ENCODE measurements around the gene APOC1.
"Not testable (repeated sequence)": the region's sequence is repeated elsewhere in the genome, so short reads cannot be mapped to it uniquely, and the experiment has no call there.

APOC1 gene

DNA sequence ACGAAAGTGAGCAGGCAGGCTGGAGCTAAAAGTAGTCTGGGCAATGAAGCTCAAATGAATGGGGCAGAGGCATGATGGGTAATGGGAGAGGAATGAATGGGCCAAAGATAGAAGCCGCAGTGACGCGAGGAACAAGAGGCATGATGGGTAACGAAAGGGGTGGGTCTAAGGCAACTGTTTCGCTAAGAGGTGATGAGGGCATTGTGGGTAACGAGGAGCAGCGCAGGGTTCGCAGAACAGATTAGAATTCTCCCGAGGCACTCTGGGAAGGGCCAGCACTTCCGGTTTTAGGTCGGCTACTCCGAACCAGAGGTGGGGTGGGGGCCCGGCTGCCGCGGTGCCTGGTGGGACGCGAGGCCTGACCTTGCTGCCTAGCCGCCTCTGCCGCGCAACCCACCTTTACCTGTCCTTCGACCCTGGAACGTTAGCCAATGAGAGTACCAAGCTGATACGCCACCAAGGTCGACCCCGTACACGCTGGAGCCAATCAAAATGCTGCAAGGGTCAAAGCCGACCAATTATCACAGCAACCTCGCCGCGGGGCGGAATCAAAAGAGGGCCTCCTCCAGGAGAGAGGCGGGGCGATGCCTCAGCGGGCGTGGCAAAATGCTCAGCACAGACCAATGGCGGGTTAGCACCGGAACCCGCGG lies 23.9 kb upstream of the APOC1 start:
- DNase-seq: peak; percentile 100

DNA sequence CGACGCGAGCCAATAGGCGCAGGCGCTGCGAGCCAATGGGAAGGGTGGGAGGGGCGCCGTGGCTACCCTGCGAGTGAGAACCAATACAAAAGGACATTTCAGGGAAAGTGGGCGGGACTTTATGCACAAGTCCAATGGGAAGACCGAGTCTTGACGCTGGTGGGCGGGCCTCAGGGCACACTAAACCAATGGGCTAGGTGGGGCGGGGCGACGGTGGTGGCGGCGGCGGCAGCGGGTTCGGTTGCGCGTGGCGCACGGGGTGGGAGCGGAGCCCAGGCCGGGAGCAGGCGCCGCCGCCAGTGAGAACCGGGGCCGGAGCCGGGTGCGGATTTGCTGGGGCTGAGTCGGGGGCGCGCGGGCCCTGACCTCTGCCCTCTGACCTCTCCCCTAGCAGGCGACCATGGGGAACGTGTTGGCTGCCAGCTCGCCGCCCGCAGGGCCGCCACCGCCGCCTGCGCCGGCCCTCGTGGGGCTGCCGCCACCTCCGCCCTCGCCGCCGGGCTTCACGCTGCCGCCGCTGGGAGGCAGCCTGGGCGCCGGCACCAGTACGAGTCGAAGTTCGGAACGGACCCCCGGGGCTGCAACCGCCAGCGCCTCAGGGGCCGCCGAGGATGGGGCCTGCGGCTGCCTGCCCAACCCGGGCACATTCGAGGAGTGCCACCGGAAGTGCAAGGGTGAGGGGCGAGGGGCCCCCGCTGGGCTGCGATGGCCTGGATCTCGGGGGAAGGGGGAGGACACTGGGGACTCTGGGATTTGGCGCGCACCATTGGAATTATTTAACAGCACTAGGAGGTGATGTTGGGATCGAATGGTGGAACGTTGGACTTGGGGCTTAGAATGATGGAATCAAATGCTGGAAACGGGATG lies 23.2 kb upstream of the APOC1 start, which contains the start of gene TOMM40:
TOMM40 (plus strand) TSS at position 239 of the 867 bp plus-strand sequence; CDS start at position 401, 162 bp downstream.
- DNase-seq: peak in 1 of 2 experiments; percentile 100

- no peak for DNase-seq
Measured at GRCh38 chr19:44892932-44893331, 21.5 kb upstream of the APOC1 start.

GRCh38 chr19:44893332-44894051 lies 20.9 kb upstream of the APOC1 start:
- no peak for DNase-seq

- DNase-seq: no peak
Measured at GRCh38 chr19:44894052-44894400, 20.4 kb upstream of the APOC1 start.

DNA sequence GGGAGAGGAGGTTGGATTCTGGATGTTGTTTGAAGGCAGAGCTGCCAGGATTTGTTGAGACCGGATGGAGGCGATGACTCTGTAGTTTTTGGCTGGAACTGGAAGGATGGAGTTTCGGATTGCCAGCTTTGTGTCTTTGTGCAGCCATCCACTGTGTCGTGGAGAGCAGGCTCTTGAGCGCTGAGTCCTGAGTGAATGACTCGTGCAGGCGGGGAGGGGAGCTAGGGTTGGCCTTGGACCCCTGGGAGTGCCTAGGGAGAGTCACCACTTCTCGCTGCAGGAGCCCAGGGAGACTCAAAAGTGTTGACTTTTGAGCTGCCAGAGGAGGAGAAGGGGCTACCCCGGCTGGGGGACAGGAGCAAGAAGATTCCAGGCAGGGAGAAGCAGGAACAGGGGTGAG lies 19.5 kb upstream of the APOC1 start:
- DNase-seq: no peak

DNA sequence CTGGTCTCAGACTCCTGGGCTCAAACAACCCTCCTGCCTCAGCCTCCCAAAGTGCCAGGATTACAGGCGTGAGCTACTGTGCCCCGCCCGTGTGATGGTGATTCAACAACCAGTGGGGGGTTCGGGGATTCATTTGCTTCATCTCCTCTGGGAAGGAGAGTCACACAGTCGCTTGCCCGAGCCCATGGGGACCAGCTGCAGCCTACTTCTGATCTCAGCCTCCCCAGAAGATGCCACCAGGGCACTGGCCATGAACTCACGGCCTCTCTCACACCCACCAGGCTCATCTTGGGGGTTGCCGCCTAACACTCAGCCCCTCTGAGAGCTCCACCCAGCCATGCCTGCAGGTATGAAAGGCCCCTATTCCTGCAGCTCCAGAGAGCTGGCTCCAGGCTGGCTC lies 16.6 kb upstream of the APOC1 start:
- DNase-seq: no peak

- DNase-seq: no peak
Measured at GRCh38 chr19:44900328-44901244, 13.8 kb upstream of the APOC1 start.

DNA sequence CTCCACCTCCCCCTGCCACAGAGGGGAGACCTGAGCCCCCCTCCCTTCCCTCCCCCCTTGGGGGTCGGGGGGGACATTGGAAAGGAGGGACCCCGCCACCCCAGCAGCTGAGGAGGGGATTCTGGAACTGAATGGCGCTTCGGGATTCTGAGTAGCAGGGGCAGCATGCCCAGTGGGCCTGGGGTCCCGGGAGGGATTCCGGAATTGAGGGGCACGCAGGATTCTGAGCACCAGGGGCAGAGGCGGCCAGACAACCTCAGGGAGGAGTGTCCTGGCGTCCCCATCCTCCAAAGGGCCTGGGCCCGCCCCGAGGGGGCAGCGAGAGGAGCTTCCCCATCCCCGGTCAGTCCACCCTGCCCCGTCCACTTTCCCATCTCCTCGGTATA lies 11.2 kb upstream of the APOC1 start:
- no peak for DNase-seq

DNA sequence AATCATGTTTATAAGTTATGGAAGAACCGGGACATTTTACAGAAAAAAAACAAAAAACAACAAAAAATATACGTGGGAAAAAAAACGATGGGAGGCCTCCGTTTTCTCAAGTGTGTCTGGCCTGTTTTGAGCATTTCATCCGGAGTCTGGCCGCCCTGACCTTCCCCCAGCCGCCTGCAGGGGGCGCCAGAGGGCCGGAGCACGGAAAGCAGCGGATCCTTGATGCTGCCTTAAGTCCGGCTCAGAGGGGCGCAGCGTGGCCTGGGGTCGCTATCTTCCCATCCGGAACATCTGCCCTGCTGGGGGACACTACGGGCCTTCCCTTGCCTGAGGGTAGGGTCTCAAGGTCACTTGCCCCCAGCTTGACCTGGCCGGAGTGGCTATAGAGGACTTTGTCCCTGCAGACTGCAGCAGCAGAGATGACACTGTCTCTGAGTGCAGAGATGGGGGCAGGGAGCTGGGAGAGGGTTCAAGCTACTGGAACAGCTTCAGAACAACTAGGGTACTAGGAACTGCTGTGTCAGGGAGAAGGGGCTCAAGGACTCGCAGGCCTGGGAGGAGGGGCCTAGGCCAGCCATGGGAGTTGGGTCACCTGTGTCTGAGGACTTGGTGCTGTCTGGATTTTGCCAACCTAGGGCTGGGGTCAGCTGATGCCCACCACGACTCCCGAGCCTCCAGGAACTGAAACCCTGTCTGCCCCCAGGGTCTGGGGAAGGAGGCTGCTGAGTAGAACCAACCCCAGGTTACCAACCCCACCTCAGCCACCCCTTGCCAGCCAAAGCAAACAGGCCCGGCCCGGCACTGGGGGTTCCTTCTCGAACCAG lies 10.6 kb upstream of the APOC1 start:
- peak; percentile 32 to 70 for DNase-seq

GRCh38 chr19:44904426-44904994 lies 9.9 kb upstream of the APOC1 start:
- DNase-seq: no peak

DNA sequence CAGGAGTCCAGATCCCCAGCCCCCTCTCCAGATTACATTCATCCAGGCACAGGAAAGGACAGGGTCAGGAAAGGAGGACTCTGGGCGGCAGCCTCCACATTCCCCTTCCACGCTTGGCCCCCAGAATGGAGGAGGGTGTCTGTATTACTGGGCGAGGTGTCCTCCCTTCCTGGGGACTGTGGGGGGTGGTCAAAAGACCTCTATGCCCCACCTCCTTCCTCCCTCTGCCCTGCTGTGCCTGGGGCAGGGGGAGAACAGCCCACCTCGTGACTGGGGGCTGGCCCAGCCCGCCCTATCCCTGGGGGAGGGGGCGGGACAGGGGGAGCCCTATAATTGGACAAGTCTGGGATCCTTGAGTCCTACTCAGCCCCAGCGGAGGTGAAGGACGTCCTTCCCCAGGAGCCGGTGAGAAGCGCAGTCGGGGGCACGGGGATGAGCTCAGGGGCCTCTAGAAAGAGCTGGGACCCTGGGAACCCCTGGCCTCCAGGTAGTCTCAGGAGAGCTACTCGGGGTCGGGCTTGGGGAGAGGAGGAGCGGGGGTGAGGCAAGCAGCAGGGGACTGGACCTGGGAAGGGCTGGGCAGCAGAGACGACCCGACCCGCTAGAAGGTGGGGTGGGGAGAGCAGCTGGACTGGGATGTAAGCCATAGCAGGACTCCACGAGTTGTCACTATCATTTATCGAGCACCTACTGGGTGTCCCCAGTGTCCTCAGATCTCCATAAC lies 8.8 kb upstream of the APOC1 start, which contains the start of gene APOE:
APOE (plus strand) TSS at position 360 of the 724 bp plus-strand sequence. CDS start 829 bp downstream, outside the sequence.
- DNase-seq: no peak

GRCh38 chr19:44907613-44908012 lies 6.8 kb upstream of the APOC1 start:
- DNase-seq: no peak

DNA sequence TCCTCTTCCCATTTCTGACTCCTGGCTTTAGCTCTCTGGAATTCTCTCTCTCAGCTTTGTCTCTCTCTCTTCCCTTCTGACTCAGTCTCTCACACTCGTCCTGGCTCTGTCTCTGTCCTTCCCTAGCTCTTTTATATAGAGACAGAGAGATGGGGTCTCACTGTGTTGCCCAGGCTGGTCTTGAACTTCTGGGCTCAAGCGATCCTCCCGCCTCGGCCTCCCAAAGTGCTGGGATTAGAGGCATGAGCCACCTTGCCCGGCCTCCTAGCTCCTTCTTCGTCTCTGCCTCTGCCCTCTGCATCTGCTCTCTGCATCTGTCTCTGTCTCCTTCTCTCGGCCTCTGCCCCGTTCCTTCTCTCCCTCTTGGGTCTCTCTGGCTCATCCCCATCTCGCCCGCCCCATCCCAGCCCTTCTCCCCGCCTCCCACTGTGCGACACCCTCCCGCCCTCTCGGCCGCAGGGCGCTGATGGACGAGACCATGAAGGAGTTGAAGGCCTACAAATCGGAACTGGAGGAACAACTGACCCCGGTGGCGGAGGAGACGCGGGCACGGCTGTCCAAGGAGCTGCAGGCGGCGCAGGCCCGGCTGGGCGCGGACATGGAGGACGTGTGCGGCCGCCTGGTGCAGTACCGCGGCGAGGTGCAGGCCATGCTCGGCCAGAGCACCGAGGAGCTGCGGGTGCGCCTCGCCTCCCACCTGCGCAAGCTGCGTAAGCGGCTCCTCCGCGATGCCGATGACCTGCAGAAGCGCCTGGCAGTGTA lies 6.2 kb upstream of the APOC1 start:
- no peak for DNase-seq

DNA sequence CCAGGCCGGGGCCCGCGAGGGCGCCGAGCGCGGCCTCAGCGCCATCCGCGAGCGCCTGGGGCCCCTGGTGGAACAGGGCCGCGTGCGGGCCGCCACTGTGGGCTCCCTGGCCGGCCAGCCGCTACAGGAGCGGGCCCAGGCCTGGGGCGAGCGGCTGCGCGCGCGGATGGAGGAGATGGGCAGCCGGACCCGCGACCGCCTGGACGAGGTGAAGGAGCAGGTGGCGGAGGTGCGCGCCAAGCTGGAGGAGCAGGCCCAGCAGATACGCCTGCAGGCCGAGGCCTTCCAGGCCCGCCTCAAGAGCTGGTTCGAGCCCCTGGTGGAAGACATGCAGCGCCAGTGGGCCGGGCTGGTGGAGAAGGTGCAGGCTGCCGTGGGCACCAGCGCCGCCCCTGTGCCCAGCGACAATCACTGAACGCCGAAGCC lies 5.6 kb upstream of the APOC1 start:
- DNase-seq: no peak

DNA sequence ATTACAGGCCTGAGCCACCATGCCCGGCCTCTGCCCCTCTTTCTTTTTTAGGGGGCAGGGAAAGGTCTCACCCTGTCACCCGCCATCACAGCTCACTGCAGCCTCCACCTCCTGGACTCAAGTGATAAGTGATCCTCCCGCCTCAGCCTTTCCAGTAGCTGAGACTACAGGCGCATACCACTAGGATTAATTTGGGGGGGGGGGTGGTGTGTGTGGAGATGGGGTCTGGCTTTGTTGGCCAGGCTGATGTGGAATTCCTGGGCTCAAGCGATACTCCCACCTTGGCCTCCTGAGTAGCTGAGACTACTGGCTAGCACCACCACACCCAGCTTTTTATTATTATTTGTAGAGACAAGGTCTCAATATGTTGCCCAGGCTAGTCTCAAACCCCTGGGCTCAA lies 4.6 kb upstream of the APOC1 start:
- no peak for DNase-seq

GRCh38 chr19:44911896-44912295 lies 2.5 kb upstream of the APOC1 start:
- not testable (repeated sequence) for DNase-seq

- peak in 1 of 2 experiments; percentile 67 for DNase-seq
Measured at GRCh38 chr19:44912854-44913253, 1.6 kb upstream of the APOC1 start.
